Measurements from ENCODE around the gene GUCA2A.
A peak's percentile ranks its signal among the peaks of the same experiment; 100 is the strongest.

The GUCA2A gene

GRCh38 chr1:42155362-42155761 lies 9.2 kb downstream of the GUCA2A start:
- no peak for DNase-seq

DNA sequence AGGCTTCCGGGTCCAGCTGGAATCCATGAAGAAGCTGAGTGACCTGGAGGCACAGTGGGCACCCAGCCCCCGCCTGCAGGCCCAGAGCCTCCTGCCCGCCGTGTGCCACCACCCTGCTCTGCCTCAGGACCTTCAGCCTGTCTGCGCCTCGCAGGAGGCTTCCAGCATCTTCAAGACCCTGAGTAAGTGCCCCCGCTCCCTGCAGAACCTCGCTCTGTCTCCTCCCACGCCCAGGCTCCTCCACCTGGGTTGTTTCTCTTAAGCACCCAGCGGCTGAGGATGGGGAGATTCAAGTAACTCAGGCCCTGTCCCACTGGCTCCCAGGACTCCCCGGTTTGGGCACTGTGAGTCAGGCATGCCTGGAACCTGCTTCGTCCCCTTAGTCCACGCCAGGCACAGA lies 9.9 kb downstream of the GUCA2A start:
- DNase-seq: no peak

DNA sequence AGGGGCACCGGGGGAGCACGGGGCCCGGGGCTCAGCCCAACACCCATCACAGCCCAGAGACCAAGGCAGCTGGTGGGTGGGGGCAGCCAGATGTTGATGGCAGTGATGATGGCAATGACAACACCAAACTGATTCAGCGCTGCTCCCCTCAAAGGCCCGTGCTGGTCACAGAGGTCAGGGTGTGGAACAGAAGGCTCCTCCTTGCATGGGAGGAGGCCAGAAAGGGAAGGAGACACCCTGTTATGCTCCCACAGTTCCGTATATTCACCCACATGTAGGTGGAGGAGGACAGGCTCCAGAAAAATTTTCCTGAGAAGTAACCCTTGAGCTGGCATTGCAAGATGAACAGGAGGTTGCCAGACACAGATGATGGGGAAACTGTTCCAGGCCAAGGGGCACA lies 10.9 kb downstream of the GUCA2A start:
- no peak for DNase-seq

DNA sequence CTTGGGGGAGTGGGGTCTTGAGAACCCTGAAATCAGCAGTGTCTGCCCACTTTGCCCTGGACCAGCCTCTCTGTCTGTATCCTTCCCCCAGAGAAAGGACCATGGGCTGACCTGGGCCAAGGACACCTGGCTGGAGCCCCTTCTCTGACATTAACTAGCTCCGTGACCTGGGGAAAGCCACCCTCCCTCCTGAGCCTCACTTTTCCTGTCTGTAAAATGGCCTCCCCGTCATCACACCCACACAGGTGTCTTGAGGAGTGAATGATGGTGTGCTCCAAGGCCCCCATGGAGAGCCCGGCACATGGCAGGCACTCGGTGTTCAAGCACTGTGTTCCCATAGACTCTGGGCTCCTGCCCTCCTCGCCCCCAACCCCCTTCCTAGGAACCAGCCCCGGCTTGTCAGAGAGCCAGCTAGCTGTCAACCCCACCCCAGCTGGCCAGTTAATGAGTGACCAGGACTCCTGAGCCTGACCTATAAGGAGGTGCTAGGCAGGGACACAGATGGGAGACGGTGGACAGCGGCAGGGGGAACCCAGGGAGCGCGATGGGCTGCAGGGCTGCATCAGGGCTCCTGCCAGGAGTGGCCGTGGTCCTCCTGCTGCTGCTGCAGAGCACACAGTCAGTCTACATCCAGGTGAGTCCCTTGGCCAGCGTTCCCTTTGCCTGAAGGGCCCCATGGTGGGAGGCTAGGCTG lies 11.5 kb downstream of the GUCA2A start, which contains the start of gene GUCA2B:
Gene GUCA2B, plus strand, starts transcription at position 504 of the 694 bp plus-strand sequence. Its CDS starts 41 bp downstream, at position 545.
- DNase-seq: no peak

DNA sequence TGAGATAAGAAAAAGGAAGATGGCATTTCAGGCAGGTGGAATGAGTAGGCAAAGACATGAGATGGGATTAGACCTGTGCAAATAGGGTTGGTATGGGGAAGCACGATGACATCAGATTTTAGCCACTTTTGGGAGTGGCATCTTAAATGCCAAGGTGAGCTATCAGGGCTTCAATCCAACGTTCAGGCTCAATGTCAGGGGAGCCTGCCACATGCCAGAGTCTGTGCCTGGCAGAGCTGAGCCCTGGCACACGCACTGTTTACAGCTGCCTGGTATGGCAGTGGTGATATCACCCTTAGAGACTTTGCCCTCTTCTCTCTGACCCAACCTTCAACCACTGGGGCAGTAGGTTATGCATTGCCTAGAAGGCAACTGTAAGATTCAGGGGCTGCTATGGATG lies 12.4 kb downstream of the GUCA2A start:
- no peak for DNase-seq

- no peak for DNase-seq
Observed at GRCh38 chr1:42150651-42151050, 13.9 kb downstream of the GUCA2A start.

DNA sequence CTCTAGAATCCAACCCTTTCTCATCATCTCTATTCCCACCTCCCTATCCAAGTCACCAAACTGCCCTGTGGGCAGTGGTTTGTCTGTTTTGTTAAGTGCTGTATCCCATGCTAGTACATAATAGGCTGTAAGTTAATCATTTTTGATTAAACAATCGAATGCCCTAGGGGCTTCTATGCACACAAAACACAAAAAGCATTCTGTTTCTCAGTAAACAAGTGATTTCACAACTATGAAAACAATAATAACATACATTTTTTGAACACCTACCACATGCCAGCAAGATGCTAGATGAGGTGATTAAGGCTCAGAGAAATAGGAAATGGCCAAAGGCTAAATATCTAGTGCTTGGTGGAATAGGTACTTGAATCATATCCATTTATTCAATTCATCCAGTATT lies 16.4 kb downstream of the GUCA2A start:
- no peak for DNase-seq

DNA sequence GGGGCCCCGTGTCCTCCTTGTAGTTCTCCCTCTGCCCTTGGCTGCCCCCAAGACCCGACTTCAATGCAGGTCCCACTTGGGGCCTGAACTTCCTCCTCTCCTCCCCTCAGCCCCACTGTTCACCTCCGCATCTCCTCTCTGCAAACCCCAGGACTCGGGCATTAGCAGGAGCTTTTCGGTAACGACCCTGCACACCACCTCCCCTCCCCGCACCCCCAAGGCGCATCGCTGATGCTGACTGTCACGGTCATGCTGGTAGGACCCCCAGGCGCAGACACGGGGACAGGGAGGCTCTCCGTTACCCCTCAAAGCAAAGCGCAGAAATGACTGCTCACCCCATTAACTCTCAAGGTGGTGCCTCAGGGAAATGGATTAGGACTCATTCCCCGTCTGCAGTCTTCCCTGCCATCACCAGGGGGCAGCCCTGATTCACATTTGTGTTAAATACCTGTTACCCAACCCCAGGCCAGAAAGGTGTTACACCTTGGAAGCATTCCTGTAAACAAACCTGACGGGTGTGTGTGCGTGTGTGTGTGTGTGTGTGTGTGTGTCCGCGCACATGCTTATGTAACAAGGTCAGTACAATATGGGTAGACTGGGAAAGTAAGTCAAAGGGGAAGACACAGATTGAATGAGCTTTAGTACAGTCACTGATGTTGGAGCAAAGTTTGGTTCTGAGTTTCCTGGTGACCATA lies 17.8 kb downstream of the GUCA2A start:
- DNase-seq: peak in 30 of 58 donors; percentile 4 to 68 (median 26)

DNA sequence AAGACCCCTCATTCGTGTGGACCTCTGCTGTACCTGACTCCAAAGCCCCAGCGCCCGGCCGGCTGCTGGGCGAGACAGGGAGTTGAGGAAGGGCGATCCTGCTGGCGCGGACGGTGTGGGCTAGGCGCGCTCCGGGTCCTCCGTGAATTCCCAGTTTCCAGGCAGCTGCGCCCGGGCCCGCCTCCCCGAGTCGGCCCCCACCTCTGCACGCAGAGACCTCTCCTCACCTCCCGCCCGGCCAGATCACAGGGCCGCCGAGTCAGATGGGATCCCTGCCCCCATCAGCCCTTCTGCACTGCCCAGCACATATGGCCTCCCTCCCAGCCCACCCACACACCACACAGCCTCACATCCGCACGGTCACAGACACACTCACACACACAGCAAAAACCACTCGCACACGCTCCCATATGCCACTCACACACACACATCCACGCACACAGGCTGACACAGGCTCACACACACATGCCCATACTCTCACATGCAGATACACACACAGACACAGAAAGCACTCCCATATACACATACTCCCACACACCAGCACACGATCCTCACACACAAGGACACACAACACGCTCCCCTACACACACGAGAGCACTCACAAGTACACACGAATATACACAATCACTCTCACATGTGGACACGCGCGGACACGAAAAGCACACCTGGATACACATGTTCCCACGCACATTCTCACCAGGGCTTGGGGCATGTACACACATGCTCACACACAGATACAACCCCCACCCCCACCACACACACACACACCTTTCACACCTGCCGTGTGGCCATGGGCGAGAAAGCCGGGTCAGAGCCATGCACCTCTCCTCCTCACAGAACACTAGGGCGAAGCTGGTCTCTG lies 18.6 kb downstream of the GUCA2A start:
- no peak for DNase-seq

DNA sequence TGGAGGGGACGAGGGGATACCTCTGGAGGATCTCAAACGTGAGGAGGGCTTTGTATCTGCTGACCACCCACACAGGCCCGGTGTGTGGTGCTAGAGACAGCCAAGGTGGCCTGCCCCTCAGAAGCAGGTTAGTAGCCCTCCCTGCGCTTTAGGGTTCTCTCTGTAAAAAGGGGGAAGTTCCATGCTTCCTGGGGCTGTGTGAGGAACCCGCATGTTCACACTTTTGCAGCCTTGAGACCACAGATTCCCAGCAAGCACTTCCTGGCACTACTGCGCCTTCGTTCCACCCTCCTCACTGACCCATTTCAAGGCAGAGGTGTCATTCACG lies 19.2 kb downstream of the GUCA2A start:
- no peak for DNase-seq

DNA sequence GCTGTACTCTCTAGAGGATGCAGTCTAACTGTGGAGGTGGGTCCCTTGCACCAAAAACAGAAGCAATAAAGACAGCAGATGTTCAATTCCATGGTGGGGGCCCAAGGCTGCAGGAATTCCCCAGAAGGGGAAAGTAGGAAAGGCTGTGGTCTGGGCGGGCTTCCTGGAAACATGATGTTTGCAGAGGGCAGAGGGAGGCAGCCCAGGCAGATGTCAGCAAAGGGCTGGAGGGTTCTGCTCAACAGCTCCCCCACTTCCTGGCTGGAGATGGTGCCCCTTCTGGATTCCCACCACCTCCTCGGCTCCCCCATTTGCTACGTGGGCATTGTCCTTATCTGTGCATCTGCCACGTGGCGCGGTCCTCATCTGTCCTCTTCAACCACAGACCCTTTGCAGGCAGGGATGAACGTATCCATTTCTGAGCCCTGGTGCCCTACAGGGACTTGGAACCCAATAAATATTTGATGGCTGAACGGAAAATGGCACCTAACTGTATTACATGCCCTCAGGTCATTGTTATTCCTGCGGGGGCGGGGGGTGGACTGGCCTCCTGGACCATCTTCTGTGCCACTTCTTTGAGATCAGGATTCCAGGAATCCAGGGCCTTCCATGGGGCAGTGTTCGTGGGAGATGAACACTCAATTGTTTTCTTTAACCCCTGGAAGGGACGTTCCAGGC lies 19.7 kb downstream of the GUCA2A start:
- DNase-seq: no peak

GRCh38 chr1:42143896-42144710 lies 20.4 kb downstream of the GUCA2A start:
- DNase-seq: no peak

DNA sequence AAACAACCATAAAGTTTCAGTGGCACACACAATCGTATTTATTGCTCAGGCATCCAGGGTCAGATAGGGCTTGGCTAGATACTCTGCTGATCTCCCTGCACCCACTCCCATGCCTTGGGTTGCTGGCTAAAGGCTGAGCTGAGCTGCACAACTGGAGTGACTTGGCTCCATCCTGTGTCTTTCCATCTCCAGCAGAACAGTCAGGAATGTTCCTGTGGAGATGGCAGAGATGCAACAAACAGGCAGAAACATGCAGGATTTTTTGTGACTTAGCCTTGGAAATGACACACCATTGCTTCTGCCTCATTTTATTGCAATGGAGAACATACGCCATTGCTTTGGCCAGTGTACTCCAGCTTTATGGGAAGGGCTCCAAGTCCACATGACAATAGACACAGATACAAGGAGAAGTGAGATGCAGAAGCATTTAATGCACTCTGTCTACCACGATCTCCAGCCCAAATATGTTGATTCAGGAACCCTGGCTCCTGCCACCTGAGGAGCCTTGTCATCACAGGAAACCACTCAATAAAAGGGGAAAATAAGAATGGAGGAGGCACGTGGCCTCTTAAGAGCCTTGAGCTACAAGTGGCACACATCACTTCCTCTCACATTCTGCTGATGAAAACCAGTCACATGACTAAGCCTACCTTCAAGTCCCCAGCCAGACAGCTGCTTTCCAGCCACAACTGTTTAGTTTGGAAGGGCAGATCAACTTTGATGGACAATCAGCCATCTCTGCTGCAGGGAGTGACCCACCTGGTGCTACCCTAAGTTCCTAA lies 21.5 kb downstream of the GUCA2A start:
- no peak for DNase-seq

GRCh38 chr1:42141978-42142377 lies 22.6 kb downstream of the GUCA2A start:
- no peak for DNase-seq

DNA sequence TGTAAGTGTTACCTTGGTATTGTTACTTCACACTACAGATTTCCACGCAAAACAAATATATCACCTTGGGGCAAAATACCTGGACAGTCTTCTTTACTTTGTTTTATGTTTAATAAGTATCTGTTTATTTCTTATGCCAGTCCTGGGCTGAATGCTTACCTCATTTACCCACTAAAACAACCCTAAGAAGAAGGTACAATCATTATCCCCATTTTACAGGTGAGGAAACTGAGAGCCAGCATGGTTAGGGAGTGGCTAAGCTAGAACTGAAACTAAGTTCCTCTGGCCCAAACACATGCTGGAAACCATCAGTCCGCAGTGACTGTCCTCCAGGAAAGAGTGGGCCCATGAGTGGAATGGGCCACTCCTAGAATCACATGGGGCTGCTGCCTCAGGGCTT lies 24.4 kb downstream of the GUCA2A start:
- no peak for DNase-seq

- no peak for DNase-seq
Observed at GRCh38 chr1:42139444-42139843, 25.1 kb downstream of the GUCA2A start.

DNA sequence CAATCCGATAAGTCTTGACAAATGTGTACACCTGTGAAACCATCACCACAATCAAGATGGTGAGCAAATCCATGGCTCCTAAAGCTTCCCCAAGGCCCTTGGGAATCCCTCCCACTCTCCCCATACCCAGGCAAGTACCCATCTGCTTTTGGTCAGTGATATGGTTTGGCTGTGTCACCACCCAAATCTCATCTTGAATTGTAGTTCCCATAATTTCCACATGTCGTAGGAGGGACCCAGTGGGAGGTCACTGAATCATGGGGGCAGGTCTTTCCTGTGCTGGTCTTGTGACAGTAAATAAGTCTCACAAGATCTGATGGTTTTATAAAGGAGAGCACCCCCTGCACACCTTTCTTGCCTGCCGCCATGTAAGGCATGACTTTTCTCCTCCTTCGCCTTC lies 26.0 kb downstream of the GUCA2A start:
- no peak for DNase-seq

DNA sequence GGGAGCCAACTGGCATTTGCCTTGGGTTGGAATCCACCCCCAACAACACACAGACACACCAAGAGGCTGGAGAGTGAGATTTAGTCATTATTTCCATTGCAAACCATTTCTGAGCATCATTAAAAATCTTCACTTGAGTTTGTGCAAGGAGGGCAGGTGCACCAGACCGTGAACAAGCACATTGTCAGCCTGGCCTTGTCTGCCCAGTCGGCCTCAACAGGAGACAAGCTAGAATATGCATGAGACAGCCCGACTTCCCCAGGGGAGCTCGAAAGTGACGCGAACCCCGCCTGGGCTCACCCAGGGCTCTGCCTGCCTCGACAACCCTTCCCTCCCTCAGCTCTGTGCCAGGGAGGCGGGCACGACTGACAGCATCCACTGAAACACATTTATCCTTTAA lies 26.8 kb downstream of the GUCA2A start:
- peak in 1 of 58 donors; percentile 40 for DNase-seq

- no peak for DNase-seq
Observed at GRCh38 chr1:42136466-42136865, 28.1 kb downstream of the GUCA2A start.

- peak in 1 of 58 donors; percentile 27 for DNase-seq
Observed at GRCh38 chr1:42135426-42135825, 29.1 kb downstream of the GUCA2A start.

Data from anterior cingulate cortex (tissue), 58 donors.